ENCODE data around the gene CD3E.

GRCh38 chr11:118287006-118287405 is 17.5 kb upstream of the CD3E start:
- TF ChIP-seq CTCF (conservative IDR thresholded peaks at IDR 0.05; ENCODE audit: low read depth in 2 of 2) (no peak), POLR2AphosphoS5 (IDR thresholded peaks at IDR 0.05; ENCODE audit: low read depth) (no peak), EZH2 (IDR thresholded peaks at IDR 0.05; ENCODE audit: low read depth, unreplicated experiment) (no peak), ETS1 (IDR thresholded peaks at IDR 0.05) (no peak), REST (IDR thresholded peaks at IDR 0.05; ENCODE audit: unreplicated experiment) (no peak), STAT1 (IDR thresholded peaks at IDR 0.05; ENCODE audit: unreplicated experiment) (no peak), ZNF331 (CRISPR knock-in tag; IDR thresholded peaks at IDR 0.05; ENCODE audit: low read depth) (no peak), EZH2phosphoT487 (IDR thresholded peaks at IDR 0.05; ENCODE audit: unreplicated experiment) (no peak), ZNF462 (CRISPR knock-in tag; IDR thresholded peaks at IDR 0.05) (no peak), JUNB (IDR thresholded peaks at IDR 0.05; ENCODE audit: unreplicated experiment) (no peak), CREB1 (CRISPR knock-in tag; IDR thresholded peaks at IDR 0.05; ENCODE audit: low read depth) (no peak)
